Lower leg skin (tissue), 3 donors: ENCODE data around the gene ETHE1.

ENCODE experiments used
- CTCF ChIP-seq, 3 donors: fragments of 450-650 bp; IDR thresholded peaks; one replicate each; pipeline ENCODE4 v1.5.1; 2016; ENCODE audit warnings: antibody characterized with exemption in 3 of 3, mild to moderate bottlenecking in 3 of 3, moderate library complexity in 2 of 3
- POLR2A ChIP-seq, 2 donors: fragments of 450-650 bp; IDR thresholded peaks; one replicate each; pipeline ENCODE4 v1.6.1; 2016 to 2017; ENCODE audit warnings: antibody characterized with exemption in 2 of 2, mild to moderate bottlenecking in 1 of 2, moderate library complexity in 1 of 2

GRCh38 chr19:43505941-43506340 is 21.1 kb downstream of the ETHE1 start:
- no peak for TF ChIP-seq CTCF (IDR thresholded peaks at IDR 0.05)
- TF ChIP-seq POLR2A (IDR thresholded peaks at IDR 0.05), result no peak
